Measurements from ENCODE around the gene NELL2. TPM values are rescaled to one million over a fixed set of nuclear protein-coding genes. Genes with fewer than 3 reads are reported as not detected.
"Not testable (repeated sequence)": the region's sequence is repeated elsewhere in the genome, so short reads cannot be mapped to it uniquely, and the experiment has no call there.

Gene NELL2
- total and polyA plus RNA-seq, 9 of the 15 experiments (the other 6 are each of a cell fraction or from before 2014, with no cell fraction given), result 0.32 to 1.1 (median 0.53) TPM

- BruUV-seq (replicated peaks), result no TSS peak
- Histone ChIP-seq H3K9me3 (replicated peaks; ENCODE audit: control insufficient read depth, insufficient read depth, low read depth, low read length) (no peaks in the 10 kb centered on the region), H3K27ac (ENCODE audit: extremely low read depth, low read depth, low read length) (no peak overlapping the region), H3K4me3 (no peak overlapping the region), H3K27me3 (ENCODE audit: control insufficient read depth in 2 of 2, insufficient read depth in 2 of 2, low read length in 2 of 2) (no peaks in the 10 kb centered on the region), H3K79me2 (ENCODE audit: control insufficient read depth, insufficient read depth, low read length) (no peaks in the 10 kb centered on the region), H3K9me1 (ENCODE audit: control insufficient read depth, insufficient read depth, low read length) (no peaks in the 10 kb centered on the region), H3K4me2 (ENCODE audit: insufficient read depth, low read length) (no peak overlapping the region), H3K9ac (ENCODE audit: insufficient read depth in 1 of 2, low read depth in 2 of 2, low read length in 2 of 2) (no peak overlapping the region), H2AFZ (ENCODE audit: low read depth, low read length) (no peak overlapping the region), H3K36me3 (ENCODE audit: control insufficient read depth, insufficient read depth, low read length) (no peaks in the 10 kb centered on the region), H3K4me1 (replicated peaks in 1 of 2; ENCODE audit: control insufficient read depth in 2 of 2, insufficient read depth in 2 of 2, low read length in 2 of 2) (no peaks in the 10 kb centered on the region), H4K20me1 (replicated peaks; ENCODE audit: control insufficient read depth, insufficient read depth, low read length) (no peaks in the 10 kb centered on the region)
- DNase-seq (ENCODE audit: extremely low read depth in 1 of 4, low spot score in 3 of 4), result no peak
- FAIRE-seq, result no peak
- intact Hi-C loops (cut with micrococcal nuclease), result no loop called here
- no peak for ATAC-seq
- ChIA-PET POLR2A (no interaction called here), CTCF (ENCODE audit: low intra/inter-chr PET ratio) (no interaction called here)
- TF ChIP-seq MIER1 (IDR thresholded peaks at IDR 0.05; ENCODE audit: low read depth) (no peak), SIX5 (IDR thresholded peaks at IDR 0.05; ENCODE audit: borderline replicate concordance in 1 of 2, insufficient read depth in 1 of 2, low read depth in 1 of 2, low read length in 2 of 2) (no peak), ZNF143 (CRISPR knock-in tag; IDR thresholded peaks at IDR 0.05) (no peak), MCM2 (IDR thresholded peaks at IDR 0.05; ENCODE audit: low read depth) (no peak), EP400 (IDR thresholded peaks at IDR 0.05) (no peak), LARP7 (IDR thresholded peaks at IDR 0.05) (no peak), FOXA1 (IDR thresholded peaks at IDR 0.05; ENCODE audit: borderline replicate concordance) (no peak), YY1 (IDR thresholded peaks at IDR 0.05; ENCODE audit: borderline replicate concordance in 1 of 3, control insufficient read depth in 1 of 3, extremely low read depth in 1 of 3, insufficient read depth in 3 of 3, insufficient read length in 1 of 3, insufficient replicate concordance in 2 of 3, low read depth in 1 of 3, low read length in 2 of 3) (no peak), CUX1 (CRISPR knock-in tag; IDR thresholded peaks at IDR 0.05) (no peak)
- in situ Hi-C loops (cut with MboI), result no loop called here
- WGBS (ENCODE audit: insufficient coverage, low coverage, missing lambda C conversion rate), result 5% methylated on average over 2 of the region's 2 CpGs
Observed at GRCh38 chr12:44904321-44904720, 28.2 kb upstream of the NELL2 start.

- H4K20me1 ChIP-seq (replicated peaks; ENCODE audit: control insufficient read depth, insufficient read depth, low read length); BruUV-seq (replicated peaks); H3K4me2 ChIP-seq (ENCODE audit: insufficient read depth, low read length); H3K36me3 ChIP-seq (ENCODE audit: control insufficient read depth, insufficient read depth, low read length); H3K4me3 ChIP-seq; H3K9ac ChIP-seq (ENCODE audit: insufficient read depth in 1 of 2, low read depth in 2 of 2, low read length in 2 of 2); FAIRE-seq; CTCF ChIA-PET (ENCODE audit: low intra/inter-chr PET ratio); DNase-seq (ENCODE audit: extremely low read depth in 1 of 4, low spot score in 3 of 4); H3K27me3 ChIP-seq (ENCODE audit: control insufficient read depth in 2 of 2, insufficient read depth in 2 of 2, low read length in 2 of 2); H3K9me1 ChIP-seq (ENCODE audit: control insufficient read depth, insufficient read depth, low read length); H3K4me1 ChIP-seq (replicated peaks in 1 of 2; ENCODE audit: control insufficient read depth in 2 of 2, insufficient read depth in 2 of 2, low read length in 2 of 2); H3K9me3 ChIP-seq (replicated peaks; ENCODE audit: control insufficient read depth, insufficient read depth, low read depth, low read length); H3K79me2 ChIP-seq (ENCODE audit: control insufficient read depth, insufficient read depth, low read length); in situ Hi-C loops (cut with MboI); H2AFZ ChIP-seq (ENCODE audit: low read depth, low read length); H3K27ac ChIP-seq (ENCODE audit: extremely low read depth, low read depth, low read length); ATAC-seq; intact Hi-C loops (cut with micrococcal nuclease): not testable (repeated sequence)
- POLR2A ChIA-PET, result interaction anchor here (0.6 kb wide), 1 partner anchor 562 kb away, joined by 3 read pairs; no protein-coding TSS in a partner anchor
- WGBS (ENCODE audit: insufficient coverage, low coverage, missing lambda C conversion rate), result 0% methylated on average over 5 of the region's 6 CpGs
Observed at GRCh38 chr12:44898108-44898507, 22.0 kb upstream of the NELL2 start.

Measured in K562 (cell line).